Progenitor cell of endocrine pancreas (in vitro differentiated cells): Measurements from ENCODE around the gene TNN. TPM values are rescaled to one million over a fixed set of nuclear protein-coding genes. Genes with fewer than 3 reads are reported as not detected.
A peak's percentile ranks its signal among the peaks of the same experiment; 100 is the strongest.

Source experiments
- DNase-seq: peaks from one replicate; pipeline ENCODE4 v3.0.0; 2021; ENCODE audit warnings: low spot score; ENCODE audit not compliant: unreplicated experiment
- H3K27ac Mint-ChIP-seq: 2 replicates; pipeline ENCODE4 v1.8.0; 2021; ENCODE audit warnings: mild to moderate bottlenecking, moderate library complexity, mixed read lengths
- H3K27me3 Mint-ChIP-seq: 2 replicates; pipeline ENCODE4 v1.8.0; 2021; ENCODE audit warnings: mixed read lengths
- H3K36me3 Mint-ChIP-seq: 2 replicates; pipeline ENCODE4 v1.8.0; 2022; ENCODE audit warnings: mixed read lengths; ENCODE audit not compliant: insufficient read depth
- H3K4me1 Mint-ChIP-seq: 2 replicates; pipeline ENCODE4 v1.8.0; 2021; ENCODE audit warnings: low read depth, mixed read lengths
- H3K4me3 Mint-ChIP-seq: 2 replicates; pipeline ENCODE4 v1.8.0; 2021; ENCODE audit warnings: low read depth, mild to moderate bottlenecking, moderate library complexity, mixed read lengths
- H3K9me3 Mint-ChIP-seq: 2 replicates; pipeline ENCODE4 v1.8.0; 2021; ENCODE audit warnings: low read depth, mixed read lengths
- total RNA-seq: library from RNA; stranded (reverse); gene quantifications from 2 replicates; pipeline ENCODE4 v1.2.1, GENCODE V29; 2021
- TF ChIP-seq, protein P1 (sequence below): fragments of 200-600 bp; sonication (generic); IDR thresholded peaks from one replicate; pipeline ENCODE4 v1.5.0; 2021; ENCODE audit warnings: antibody characterized with exemption, mild to moderate bottlenecking; ENCODE audit not compliant: unreplicated experiment

TNN gene
- total RNA-seq, 1 donor from 2014 or later, result 0.48 TPM

GRCh38 chr1:175146529-175147213 is 79.0 kb downstream of the TNN start:
- DNase-seq, result peak; percentile 67
- Mint-ChIP-seq H3K36me3 (no peaks in the 10 kb centered on the region), H3K27me3 (peaks cover 38% of the 10 kb centered on the region), H3K9me3 (no peaks in the 10 kb centered on the region), H3K27ac (no peak overlapping the region), H3K4me3 (peak overlapping the region; percentile 37), H3K4me1 (peaks cover 2% of the 10 kb centered on the region)
- TF ChIP-seq, protein P1, sequence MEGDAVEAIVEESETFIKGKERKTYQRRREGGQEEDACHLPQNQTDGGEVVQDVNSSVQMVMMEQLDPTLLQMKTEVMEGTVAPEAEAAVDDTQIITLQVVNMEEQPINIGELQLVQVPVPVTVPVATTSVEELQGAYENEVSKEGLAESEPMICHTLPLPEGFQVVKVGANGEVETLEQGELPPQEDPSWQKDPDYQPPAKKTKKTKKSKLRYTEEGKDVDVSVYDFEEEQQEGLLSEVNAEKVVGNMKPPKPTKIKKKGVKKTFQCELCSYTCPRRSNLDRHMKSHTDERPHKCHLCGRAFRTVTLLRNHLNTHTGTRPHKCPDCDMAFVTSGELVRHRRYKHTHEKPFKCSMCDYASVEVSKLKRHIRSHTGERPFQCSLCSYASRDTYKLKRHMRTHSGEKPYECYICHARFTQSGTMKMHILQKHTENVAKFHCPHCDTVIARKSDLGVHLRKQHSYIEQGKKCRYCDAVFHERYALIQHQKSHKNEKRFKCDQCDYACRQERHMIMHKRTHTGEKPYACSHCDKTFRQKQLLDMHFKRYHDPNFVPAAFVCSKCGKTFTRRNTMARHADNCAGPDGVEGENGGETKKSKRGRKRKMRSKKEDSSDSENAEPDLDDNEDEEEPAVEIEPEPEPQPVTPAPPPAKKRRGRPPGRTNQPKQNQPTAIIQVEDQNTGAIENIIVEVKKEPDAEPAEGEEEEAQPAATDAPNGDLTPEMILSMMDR, result peak; percentile 85

GRCh38 chr1:175147569-175147968 is 79.9 kb downstream of the TNN start:
- Mint-ChIP-seq H3K9me3 (no peaks in the 10 kb centered on the region), H3K27ac (no peak overlapping the region), H3K36me3 (no peaks in the 10 kb centered on the region), H3K27me3 (peaks cover 41% of the 10 kb centered on the region), H3K4me1 (peaks cover 2% of the 10 kb centered on the region), H3K4me3 (no peak overlapping the region)
- no peak for DNase-seq
- TF ChIP-seq, protein P1, result no peak

DNA sequence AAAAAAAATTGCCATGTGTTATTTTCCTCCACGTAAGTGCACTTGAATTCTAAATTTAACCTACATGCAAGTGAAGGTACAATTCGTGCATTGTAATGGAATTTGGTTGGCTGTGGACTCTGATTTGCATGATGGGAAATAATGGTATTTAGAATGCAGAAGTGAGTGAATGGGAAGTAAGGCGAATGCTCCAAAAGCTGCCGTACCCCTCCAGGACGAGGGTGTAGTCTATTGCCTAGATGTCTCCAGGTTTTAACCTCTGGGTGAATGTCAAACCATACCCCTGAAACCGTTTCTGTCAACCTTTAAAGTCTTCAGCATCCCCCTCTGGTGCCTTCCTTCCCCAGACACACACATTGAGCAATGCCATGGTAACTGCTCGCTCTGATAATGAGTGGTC is 80.4 kb downstream of the TNN start:
- Mint-ChIP-seq H3K27me3 (peaks cover 46% of the 10 kb centered on the region), H3K9me3 (no peaks in the 10 kb centered on the region), H3K4me1 (peaks cover 2% of the 10 kb centered on the region), H3K27ac (no peak overlapping the region), H3K4me3 (no peak overlapping the region), H3K36me3 (no peaks in the 10 kb centered on the region)
- TF ChIP-seq, protein P1, result no peak
- no peak for DNase-seq

DNA sequence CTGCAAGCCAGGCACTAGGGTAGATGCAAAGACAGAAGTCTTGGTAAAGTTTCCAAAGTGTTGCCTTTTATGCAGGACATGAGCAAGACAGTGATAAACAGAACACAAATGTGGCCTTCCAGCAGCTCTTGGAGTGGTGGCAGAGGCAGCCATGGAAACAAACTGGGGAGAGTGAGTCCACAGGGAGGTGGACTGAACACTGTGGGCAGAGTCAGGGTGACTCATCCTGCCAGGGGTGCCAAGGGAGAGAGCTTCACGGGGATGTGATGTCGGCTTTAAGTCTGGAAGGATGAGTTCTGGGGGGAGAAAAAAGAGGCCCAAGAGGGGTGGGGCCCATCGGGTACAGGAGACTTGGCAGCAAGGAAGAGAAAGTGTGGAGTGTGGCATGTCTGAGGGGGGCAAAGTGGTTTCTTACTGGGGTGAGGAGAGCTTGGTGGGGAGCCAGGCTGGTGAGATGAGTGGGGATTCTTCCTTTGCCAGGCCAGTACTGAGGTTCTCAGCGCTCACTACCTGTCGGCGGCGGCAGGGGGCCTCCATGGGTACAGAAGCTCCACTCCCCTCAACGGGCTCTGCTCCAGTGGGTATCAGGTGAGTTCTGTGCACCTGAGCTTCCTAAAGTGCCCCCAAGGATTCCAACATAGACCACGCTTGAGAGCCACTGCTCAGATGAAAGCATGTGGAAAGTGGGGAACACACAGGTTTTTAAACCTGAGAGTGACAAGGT is 83.1 kb downstream of the TNN start:
- DNase-seq, result no peak
- no peak overlapping the region for H3K27ac Mint-ChIP-seq
- H3K27me3 Mint-ChIP-seq, result peaks cover 66% of the 10 kb centered on the region
- peaks cover 2% of the 10 kb centered on the region for H3K4me1 Mint-ChIP-seq
- H3K36me3 Mint-ChIP-seq, result no peaks in the 10 kb centered on the region
- TF ChIP-seq, protein P1, result no peak
- H3K9me3 Mint-ChIP-seq, result no peaks in the 10 kb centered on the region
- H3K4me3 Mint-ChIP-seq, result no peak overlapping the region

DNA sequence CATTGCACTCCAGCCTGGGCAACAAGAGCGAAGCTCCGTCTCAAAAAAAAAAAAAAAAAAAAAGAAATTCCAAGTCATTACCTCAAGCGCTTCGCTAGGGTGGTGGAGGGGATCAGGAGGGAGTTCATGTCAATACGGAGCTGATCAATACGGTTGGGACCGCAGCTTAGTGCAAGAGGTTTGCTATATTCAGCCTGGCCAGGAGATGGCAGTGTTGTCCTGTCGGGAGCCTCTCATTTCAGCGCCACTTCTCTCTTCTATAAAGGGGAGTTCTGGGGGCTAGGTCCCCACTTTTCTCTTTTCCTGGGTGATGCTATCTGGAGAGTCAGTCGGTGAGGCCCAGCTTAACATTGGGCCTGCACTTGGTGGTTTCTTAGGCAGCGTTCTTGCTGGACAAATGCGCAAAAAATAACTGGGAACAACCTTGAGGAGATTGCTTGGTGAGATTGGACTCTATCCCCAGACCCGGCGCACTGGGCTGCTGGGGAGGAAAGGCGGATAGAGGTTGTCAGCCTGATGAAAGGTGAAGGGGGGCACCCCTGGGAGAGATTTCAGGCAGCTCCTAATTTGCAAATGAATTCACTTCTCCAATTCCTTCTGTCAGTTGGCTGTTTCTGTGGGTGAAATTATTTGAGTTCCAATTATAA is 84.5 kb downstream of the TNN start:
- H3K36me3 Mint-ChIP-seq, result no peaks in the 10 kb centered on the region
- peaks cover 2% of the 10 kb centered on the region for H3K4me1 Mint-ChIP-seq
- TF ChIP-seq, protein P1, result peak; percentile 95
- no peaks in the 10 kb centered on the region for H3K9me3 Mint-ChIP-seq
- peaks cover 67% of the 10 kb centered on the region for H3K27me3 Mint-ChIP-seq
- H3K27ac Mint-ChIP-seq, result no peak overlapping the region
- no peak overlapping the region for H3K4me3 Mint-ChIP-seq
- peak; percentile 76 for DNase-seq
